Right lung (tissue), 5 donors: ENCODE data around the gene RIT1. TPM values are rescaled to one million over a fixed set of nuclear protein-coding genes. Genes with fewer than 3 reads are reported as not detected.
A peak's percentile ranks its signal among the peaks of the same experiment; 100 is the strongest.

Source experiments
- DNase-seq, 2 donors: peaks; one replicate each; pipeline ENCODE4 v3.0.0-alpha.2; 2013
- polyA plus RNA-seq, 5 donors: library from polyadenylated mRNA; unstranded; fragments of 120-200 nt; gene quantifications; one replicate each; pipeline versions ENCODE4 v1.2.1 to v1.2.3, GENCODE V29; 2013; ENCODE audit warnings: inconsistent platforms in 1 of 5, low replicate concordance in 1 of 5; ENCODE audit not compliant: insufficient read length in 5 of 5, insufficient read depth in 1 of 5

The RIT1 gene
- polyA plus RNA-seq, 5 donors, result 40.1 to 53.1 (median 48.8) TPM

- peak; percentile 69 to 85 for DNase-seq
These were observed 51.0 kb downstream of the RIT1 start for GRCh38 chr1:155859881-155860871.

- DNase-seq, result peak; percentile 95 to 96
These were observed 51.8 kb downstream of the RIT1 start, which contains the start of gene SYT11 for GRCh38 chr1:155859234-155859829. SYT11 (plus strand) TSS chr1:155859567; CDS start chr1:155859762, 195 bp downstream.

- DNase-seq, result no peak
These were observed 52.3 kb downstream of the RIT1 start for GRCh38 chr1:155858800-155859233.

DNA sequence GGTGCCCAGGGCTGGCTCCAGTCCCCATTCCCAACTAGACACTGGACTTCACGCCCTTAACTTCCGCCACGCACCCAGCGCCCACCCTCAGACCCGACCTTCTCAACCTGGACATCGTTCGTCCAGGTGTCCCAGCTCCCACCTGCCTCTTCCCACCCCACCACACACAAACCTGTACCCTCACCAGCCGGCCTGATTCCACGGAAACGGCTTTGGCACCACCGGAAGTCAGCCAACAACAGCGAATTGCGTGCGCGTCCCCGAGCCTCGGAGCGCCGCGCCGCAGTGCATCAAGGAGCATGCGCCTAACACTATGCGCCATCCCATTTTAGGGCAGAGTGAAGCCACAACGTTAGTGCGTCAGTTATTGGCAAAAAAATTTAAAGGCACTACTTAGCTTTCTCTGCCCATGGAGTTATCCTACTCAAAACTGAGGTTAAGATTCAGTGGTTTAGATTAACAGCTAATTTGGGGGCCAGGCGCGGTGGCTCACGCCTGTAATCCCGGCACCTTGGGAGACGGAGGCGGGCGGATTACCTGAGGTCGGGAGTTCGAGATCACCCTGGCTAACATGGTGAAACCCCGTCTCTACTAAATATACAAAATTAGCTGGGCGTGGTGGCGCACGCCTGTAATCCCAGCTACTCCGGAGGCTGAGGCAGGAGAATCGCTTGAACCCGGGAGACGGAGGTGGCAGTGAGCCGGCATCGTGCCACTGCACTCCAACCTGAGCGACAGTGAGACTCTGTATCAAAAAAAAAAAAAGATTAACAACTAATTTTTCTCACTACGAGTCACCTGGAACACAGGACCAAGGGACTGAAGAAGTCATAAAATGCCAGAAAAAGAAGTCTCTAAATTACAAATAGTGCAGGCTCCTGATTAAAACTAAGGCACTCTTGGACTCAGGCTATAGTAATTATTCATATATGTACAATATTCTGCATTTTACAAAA lies 53.9 kb downstream of the RIT1 start, which contains the start of gene GON4L:
Gene GON4L, minus strand, starts transcription at position 240 of the 956 bp plus-strand sequence. CDS start 3,434 bp downstream, outside the sequence.
- peak; percentile 90 to 92 for DNase-seq

DNA sequence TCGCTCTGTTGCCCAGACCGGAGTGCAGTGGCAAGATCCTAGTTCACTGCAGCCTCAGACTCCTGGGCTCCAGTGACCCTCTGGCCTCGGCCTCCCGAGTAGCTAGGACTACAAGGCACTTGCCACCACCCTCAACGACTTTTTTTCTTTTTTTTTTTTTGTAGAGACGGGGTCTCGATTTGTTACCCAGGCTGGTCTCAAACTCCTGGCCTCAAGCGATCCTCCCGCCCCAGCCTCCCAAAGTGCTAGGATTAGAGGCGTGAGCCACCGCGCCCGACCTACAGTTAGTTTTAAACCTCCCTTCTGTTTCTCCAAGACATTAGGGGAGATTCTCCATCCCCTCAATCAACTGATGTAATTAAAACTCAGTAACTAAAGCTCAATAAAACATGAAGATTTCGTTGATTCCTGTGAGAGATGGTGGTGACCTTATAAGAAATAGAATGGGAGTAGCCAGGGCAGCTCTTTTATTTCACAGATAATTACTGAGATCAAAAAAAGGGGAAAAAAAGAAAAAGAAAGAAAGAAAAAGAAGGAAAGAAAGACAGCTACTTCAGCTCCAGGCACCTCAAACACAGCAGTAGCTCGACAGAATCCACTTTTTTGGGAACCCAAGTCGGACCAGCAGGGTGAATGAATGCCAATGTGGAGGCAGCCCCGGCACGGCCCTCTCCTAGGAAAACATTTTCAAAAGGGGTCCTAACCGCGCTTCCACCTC lies 54.7 kb downstream of the RIT1 start:
- no peak for DNase-seq

- DNase-seq, result no peak
These were observed 60.8 kb downstream of the RIT1 start for GRCh38 chr1:155850345-155850744.

DNA sequence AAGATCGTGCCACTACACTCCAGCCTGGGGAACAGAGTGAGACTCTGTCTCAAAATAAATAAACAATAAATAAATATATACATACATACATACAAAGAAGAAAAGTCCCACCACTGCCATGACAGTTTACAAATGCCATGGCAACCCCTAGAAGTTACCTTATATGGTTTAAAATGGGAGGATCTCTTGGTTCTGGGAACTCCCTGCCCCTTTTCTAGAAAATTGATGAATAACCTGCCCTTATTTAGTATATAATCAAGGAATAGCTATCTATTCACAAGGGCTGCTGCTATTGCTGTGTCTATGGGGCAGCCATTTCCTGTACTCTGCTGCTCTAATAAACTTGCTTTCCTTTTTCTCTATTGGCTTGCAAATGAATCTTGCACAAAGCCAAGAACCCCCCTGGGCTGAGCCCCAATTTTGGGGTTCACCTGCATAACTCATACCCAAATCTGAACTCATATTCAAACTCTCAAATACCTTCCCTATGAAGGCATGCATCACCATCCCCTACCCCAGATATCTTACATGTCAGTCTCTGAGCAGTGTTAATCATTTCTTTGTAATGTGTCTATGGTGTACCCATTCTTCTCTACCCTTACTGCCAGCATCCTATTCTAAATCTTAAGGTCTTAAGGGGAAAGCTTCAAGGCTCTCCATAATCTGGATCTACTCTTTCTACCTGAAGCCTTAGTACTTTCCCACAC lies 63.2 kb downstream of the RIT1 start:
- DNase-seq, result no peak

Other genes starting within 250 kb of the RIT1 start
- 10 to 100 TPM; 75.9 to 89.1 (median 83.6) TPM for gene YY1AP1, start 222.6 kb downstream of the RIT1 start, polyA plus RNA-seq
- 100 to 1,000 TPM; 115 to 141 (median 135) TPM for gene DAP3, start 222.3 kb downstream of the RIT1 start, polyA plus RNA-seq
- gene GON4L, start 54.1 kb downstream of the RIT1 start, polyA plus RNA-seq, result 10 to 100 TPM; 47.3 to 64.9 (median 61.8) TPM
- 10 to 100 TPM in 4 of 5 donors, 1 to 10 TPM in 1; 8.7 to 13.8 (median 13.1) TPM for gene SYT11, start 51.8 kb downstream of the RIT1 start, polyA plus RNA-seq
- 10 to 100 TPM; 62.3 to 92.7 (median 70.7) TPM for gene KHDC4, start 23.1 kb upstream of the RIT1 start, polyA plus RNA-seq
- gene RXFP4, start 30.3 kb upstream of the RIT1 start, polyA plus RNA-seq, result under 1 TPM in 4 of 5 donors, not detected in 1; 0.09 to 0.34 (median 0.22) TPM
- 100 to 1,000 TPM; 179 to 260 (median 212) TPM for gene ARHGEF2, start 67.2 kb upstream of the RIT1 start, polyA plus RNA-seq
- gene SSR2, start 109.6 kb upstream of the RIT1 start, polyA plus RNA-seq, result 100 to 1,000 TPM; 493 to 557 (median 530) TPM
- 10 to 100 TPM; 57.6 to 71.5 (median 63.0) TPM for gene UBQLN4, start 142.4 kb upstream of the RIT1 start, polyA plus RNA-seq
- gene LAMTOR2, start 143.4 kb upstream of the RIT1 start, polyA plus RNA-seq, result 10 to 100 TPM; 38.2 to 54.2 (median 44.5) TPM
- 10 to 100 TPM; 53.6 to 71.0 (median 66.5) TPM for gene RAB25, start 149.8 kb upstream of the RIT1 start, polyA plus RNA-seq
- gene MEX3A, start 171.1 kb upstream of the RIT1 start, polyA plus RNA-seq, result 10 to 100 TPM; 44.1 to 53.0 (median 48.9) TPM
- 100 to 1,000 TPM in 1 of 5 donors, 10 to 100 TPM in 4; 71.3 to 128 (median 78.0) TPM for gene LMNA, start 203.4 kb upstream of the RIT1 start, polyA plus RNA-seq
- gene SEMA4A, start 242.2 kb upstream of the RIT1 start, polyA plus RNA-seq, result 10 to 100 TPM; 15.2 to 26.3 (median 24.5) TPM